ENCODE results near the gene FZD10.

The FZD10 gene

DNA sequence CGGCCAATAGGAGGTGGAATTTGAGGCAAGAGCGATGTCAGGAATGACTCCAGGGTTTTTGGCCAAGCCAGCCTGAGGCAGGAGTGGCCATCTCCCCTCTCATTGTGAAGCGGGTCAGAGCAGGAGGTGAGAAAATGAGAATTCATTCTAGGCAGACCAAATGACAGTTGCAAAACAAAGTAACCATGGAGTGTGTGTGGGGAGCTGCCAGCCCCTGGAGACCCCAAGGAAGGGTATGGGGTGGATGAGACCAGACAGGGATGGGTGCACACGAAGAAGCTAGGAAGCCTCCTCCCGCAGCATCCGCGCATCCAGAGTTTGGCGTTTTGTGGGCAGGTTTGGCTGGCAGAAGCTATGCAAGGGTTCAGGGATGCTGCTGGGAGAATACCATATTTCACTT lies 38.8 kb downstream of the FZD10 start:
- ChIA-PET CTCF (no interaction called here), POLR2A (no interaction called here)
- TF ChIP-seq, protein P1, sequence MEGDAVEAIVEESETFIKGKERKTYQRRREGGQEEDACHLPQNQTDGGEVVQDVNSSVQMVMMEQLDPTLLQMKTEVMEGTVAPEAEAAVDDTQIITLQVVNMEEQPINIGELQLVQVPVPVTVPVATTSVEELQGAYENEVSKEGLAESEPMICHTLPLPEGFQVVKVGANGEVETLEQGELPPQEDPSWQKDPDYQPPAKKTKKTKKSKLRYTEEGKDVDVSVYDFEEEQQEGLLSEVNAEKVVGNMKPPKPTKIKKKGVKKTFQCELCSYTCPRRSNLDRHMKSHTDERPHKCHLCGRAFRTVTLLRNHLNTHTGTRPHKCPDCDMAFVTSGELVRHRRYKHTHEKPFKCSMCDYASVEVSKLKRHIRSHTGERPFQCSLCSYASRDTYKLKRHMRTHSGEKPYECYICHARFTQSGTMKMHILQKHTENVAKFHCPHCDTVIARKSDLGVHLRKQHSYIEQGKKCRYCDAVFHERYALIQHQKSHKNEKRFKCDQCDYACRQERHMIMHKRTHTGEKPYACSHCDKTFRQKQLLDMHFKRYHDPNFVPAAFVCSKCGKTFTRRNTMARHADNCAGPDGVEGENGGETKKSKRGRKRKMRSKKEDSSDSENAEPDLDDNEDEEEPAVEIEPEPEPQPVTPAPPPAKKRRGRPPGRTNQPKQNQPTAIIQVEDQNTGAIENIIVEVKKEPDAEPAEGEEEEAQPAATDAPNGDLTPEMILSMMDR (IDR thresholded peaks at IDR 0.05; ENCODE audit: control extremely low read depth, extremely low read depth, low read depth, missing control alignments): no peak
- DNase-seq (ENCODE audit: extremely low spot score): no peak

DNA sequence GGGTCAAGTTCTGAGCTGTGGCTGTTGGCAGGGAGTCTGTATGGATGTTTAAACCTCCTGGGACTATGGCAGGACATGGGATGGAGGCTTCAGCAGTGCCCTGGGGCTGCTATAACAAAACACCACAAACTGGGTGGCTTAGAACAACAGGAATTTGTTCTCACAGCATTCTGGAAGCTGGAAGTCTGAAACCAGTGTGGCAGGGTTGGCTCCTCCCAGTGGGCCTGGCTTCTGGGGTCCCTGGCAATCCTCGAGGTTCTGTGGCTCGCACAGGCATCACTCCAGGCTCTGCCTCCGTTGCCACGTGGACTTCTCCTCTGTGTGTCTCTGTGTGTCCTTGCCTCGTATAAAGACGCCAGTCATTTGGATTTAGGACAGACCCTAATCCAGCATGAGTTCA lies 39.9 kb downstream of the FZD10 start:
- no peak for DNase-seq (ENCODE audit: extremely low spot score)
- CTCF ChIA-PET: no interaction called here
- TF ChIP-seq, protein P1 (IDR thresholded peaks at IDR 0.05; ENCODE audit: control extremely low read depth, extremely low read depth, low read depth, missing control alignments): no peak
- POLR2A ChIA-PET: no interaction called here

DNA sequence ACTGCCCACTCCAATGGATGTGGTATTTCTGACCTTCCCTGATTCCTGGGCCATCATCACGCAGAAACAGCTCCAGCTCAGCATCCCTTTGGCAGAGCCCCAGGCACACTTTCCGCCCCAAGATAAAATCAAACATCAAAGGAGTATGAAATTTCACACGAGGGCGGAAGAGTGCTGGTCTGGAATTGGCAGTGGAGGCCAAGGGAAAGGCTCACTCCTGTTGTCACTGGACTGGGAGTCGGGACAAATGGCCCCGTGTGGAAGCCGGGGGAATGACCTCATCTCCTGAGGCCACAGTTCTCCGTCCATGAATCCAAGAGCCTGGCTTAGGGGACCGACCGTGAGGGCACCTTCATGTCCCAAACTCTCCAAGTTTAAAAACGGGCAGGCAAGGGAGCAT lies 40.9 kb downstream of the FZD10 start:
- POLR2A ChIA-PET: no interaction called here
- CTCF ChIA-PET: no interaction called here
- TF ChIP-seq, protein P1 (IDR thresholded peaks at IDR 0.05; ENCODE audit: control extremely low read depth, extremely low read depth, low read depth, missing control alignments): no peak
- no peak for DNase-seq (ENCODE audit: extremely low spot score)

DNA sequence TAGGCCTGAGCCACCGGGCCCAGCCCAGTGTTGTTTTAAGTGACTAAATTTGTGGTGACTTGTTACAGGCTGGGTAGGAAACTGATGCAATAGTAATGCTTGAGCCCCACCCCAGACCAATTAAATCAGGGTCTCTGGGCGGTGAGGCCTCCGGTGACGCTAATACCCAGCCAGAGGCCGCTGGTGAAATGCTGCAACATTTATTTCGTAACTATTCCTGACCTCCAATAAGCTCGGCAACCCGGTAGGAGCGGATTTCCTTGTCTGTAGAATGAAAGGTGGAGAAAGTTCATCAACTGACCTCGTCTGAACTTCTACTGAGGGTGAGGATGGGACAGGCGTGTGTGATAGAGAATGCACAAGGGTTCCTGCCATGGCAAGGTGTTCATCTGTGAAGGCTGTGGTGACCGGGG lies 42.3 kb downstream of the FZD10 start:
- no peak for DNase-seq (ENCODE audit: extremely low spot score)
- ChIA-PET CTCF (interaction anchor here (1.3 kb wide), 1 partner anchor 9 kb away, joined by 3 read pairs; no protein-coding TSS in a partner anchor), POLR2A (no interaction called here)
- TF ChIP-seq, protein P1 (IDR thresholded peaks at IDR 0.05; ENCODE audit: control extremely low read depth, extremely low read depth, low read depth, missing control alignments): no peak

DNA sequence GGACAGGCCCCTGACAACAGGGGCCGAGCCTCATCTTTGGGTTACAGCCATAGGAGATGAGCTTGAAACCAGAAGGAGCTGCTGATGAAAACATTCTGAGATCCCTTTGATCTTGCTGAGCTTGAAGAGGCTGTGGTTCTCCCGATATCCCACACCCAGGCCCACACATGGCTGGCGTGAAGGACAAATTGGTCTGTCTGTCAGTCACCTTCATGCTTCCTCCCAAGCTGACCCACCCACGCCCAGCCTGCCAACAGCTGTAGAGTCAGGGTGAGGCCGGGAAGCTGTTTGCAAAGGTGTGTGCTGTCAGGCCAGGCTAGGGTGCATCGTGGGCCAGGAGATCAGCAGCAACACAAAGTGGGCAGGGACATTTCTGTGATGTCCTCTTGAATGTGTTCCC lies 43.2 kb downstream of the FZD10 start:
- ChIA-PET CTCF (interaction anchor here (1.3 kb wide), 1 partner anchor 56 kb away, joined by 3 read pairs; no protein-coding TSS in a partner anchor), POLR2A (no interaction called here)
- TF ChIP-seq, protein P1 (IDR thresholded peaks at IDR 0.05; ENCODE audit: control extremely low read depth, extremely low read depth, low read depth, missing control alignments): no peak

DNA sequence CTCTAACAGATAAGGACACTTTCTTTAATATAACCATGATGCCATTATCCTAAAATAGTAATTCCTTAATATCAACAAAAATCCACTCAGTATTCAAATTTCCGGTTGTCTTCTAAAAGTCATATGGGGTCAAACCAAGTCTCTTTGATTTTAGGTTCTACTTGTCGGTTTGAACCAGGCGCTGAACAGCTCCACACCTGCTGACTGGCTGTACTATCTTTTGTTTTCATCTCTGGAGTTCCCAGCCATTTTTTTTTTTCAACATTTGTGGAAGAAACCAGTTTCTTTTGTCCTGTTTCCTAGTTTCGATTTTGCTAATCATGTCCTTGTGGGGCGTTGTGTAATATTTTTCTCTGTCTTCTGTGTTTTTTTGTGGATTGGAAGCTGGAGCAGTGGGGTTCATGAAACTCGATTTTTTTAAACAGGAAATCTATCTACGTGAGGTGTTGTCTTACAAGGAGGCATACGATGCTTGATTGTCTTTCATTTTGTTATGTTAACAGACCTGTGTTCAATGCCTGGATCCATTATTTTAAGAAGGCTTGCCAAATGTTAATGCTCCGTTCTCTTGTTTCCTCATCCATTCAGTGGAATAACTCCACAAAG lies 50.2 kb downstream of the FZD10 start:
- DNase-seq (ENCODE audit: extremely low spot score): no peak
- TF ChIP-seq, protein P1 (IDR thresholded peaks at IDR 0.05; ENCODE audit: control extremely low read depth, extremely low read depth, low read depth, missing control alignments): no peak
- POLR2A ChIA-PET: no interaction called here
- CTCF ChIA-PET: no interaction called here

More for the DNA sequence above, 43.2 kb downstream of the FZD10 start:
- no peak for DNase-seq (ENCODE audit: extremely low spot score)

Data from GM10248 (cell line).